Measurements from ENCODE around the gene NCK2.

The NCK2 gene

GRCh38 chr2:105910497-105911238 lies 166.0 kb downstream of the NCK2 start:
- peaks cover 21% of the 10 kb centered on the region for H3K9me3 ChIP-seq (ENCODE audit: control insufficient read depth, low read length)
- H3K9ac ChIP-seq (ENCODE audit: low read length): no peak overlapping the region
- H3K4me3 ChIP-seq (ENCODE audit: low read length): no peak overlapping the region
- no peaks in the 10 kb centered on the region for H3K4me1 ChIP-seq (ENCODE audit: control insufficient read depth, insufficient read depth, low read length)
- no peaks in the 10 kb centered on the region for H3K27me3 ChIP-seq (replicated peaks; ENCODE audit: control insufficient read depth, insufficient read depth, low read length)
- peak; percentile 28 for DNase-seq (ENCODE audit: low read depth)
- H3K36me3 ChIP-seq (ENCODE audit: control insufficient read depth, insufficient read depth, low read length, severe bottlenecking): no peaks in the 10 kb centered on the region

- Histone ChIP-seq H3K27me3 (replicated peaks; ENCODE audit: control insufficient read depth, insufficient read depth, low read length) (no peaks in the 10 kb centered on the region), H3K36me3 (ENCODE audit: control insufficient read depth, insufficient read depth, low read length, severe bottlenecking) (no peaks in the 10 kb centered on the region), H3K4me1 (ENCODE audit: control insufficient read depth, insufficient read depth, low read length) (no peaks in the 10 kb centered on the region), H3K4me3 (ENCODE audit: low read length) (no peak overlapping the region), H3K9me3 (ENCODE audit: control insufficient read depth, low read length) (peaks cover 26% of the 10 kb centered on the region), H3K9ac (ENCODE audit: low read length) (no peak overlapping the region)
- no peak for DNase-seq (ENCODE audit: low read depth)
These were observed 166.7 kb downstream of the NCK2 start for GRCh38 chr2:105911425-105911824.

- Histone ChIP-seq H3K9ac (ENCODE audit: low read length) (no peak overlapping the region), H3K27me3 (replicated peaks; ENCODE audit: control insufficient read depth, insufficient read depth, low read length) (no peaks in the 10 kb centered on the region), H3K4me3 (ENCODE audit: low read length) (no peak overlapping the region), H3K4me1 (ENCODE audit: control insufficient read depth, insufficient read depth, low read length) (no peaks in the 10 kb centered on the region), H3K36me3 (ENCODE audit: control insufficient read depth, insufficient read depth, low read length, severe bottlenecking) (no peaks in the 10 kb centered on the region), H3K9me3 (ENCODE audit: control insufficient read depth, low read length) (peaks cover 28% of the 10 kb centered on the region)
- DNase-seq (ENCODE audit: low read depth): no peak
These were observed 167.4 kb downstream of the NCK2 start for GRCh38 chr2:105912081-105912480.

- Histone ChIP-seq H3K36me3 (ENCODE audit: control insufficient read depth, insufficient read depth, low read length, severe bottlenecking) (no peaks in the 10 kb centered on the region), H3K9ac (ENCODE audit: low read length) (no peak overlapping the region), H3K4me1 (ENCODE audit: control insufficient read depth, insufficient read depth, low read length) (no peaks in the 10 kb centered on the region), H3K27me3 (replicated peaks; ENCODE audit: control insufficient read depth, insufficient read depth, low read length) (no peaks in the 10 kb centered on the region), H3K4me3 (ENCODE audit: low read length) (no peak overlapping the region), H3K9me3 (ENCODE audit: control insufficient read depth, low read length) (peaks cover 28% of the 10 kb centered on the region)
- no peak for DNase-seq (ENCODE audit: low read depth)
These were observed 170.4 kb downstream of the NCK2 start for GRCh38 chr2:105915005-105915558.

- H3K9ac ChIP-seq (ENCODE audit: low read length): no peak overlapping the region
- no peaks in the 10 kb centered on the region for H3K27me3 ChIP-seq (replicated peaks; ENCODE audit: control insufficient read depth, insufficient read depth, low read length)
- no peak overlapping the region for H3K4me3 ChIP-seq (ENCODE audit: low read length)
- DNase-seq (ENCODE audit: low read depth): no peak
- peaks cover 32% of the 10 kb centered on the region for H3K9me3 ChIP-seq (ENCODE audit: control insufficient read depth, low read length)
- H3K4me1 ChIP-seq (ENCODE audit: control insufficient read depth, insufficient read depth, low read length): no peaks in the 10 kb centered on the region
- no peaks in the 10 kb centered on the region for H3K36me3 ChIP-seq (ENCODE audit: control insufficient read depth, insufficient read depth, low read length, severe bottlenecking)
These were observed 172.5 kb downstream of the NCK2 start for GRCh38 chr2:105917226-105917625.

GRCh38 chr2:105917688-105918087 lies 173.0 kb downstream of the NCK2 start:
- peaks cover 32% of the 10 kb centered on the region for H3K9me3 ChIP-seq (ENCODE audit: control insufficient read depth, low read length)
- no peak overlapping the region for H3K4me3 ChIP-seq (ENCODE audit: low read length)
- no peaks in the 10 kb centered on the region for H3K36me3 ChIP-seq (ENCODE audit: control insufficient read depth, insufficient read depth, low read length, severe bottlenecking)
- no peak for DNase-seq (ENCODE audit: low read depth)
- no peaks in the 10 kb centered on the region for H3K4me1 ChIP-seq (ENCODE audit: control insufficient read depth, insufficient read depth, low read length)
- no peak overlapping the region for H3K9ac ChIP-seq (ENCODE audit: low read length)
- no peaks in the 10 kb centered on the region for H3K27me3 ChIP-seq (replicated peaks; ENCODE audit: control insufficient read depth, insufficient read depth, low read length)

- no peaks in the 10 kb centered on the region for H3K4me1 ChIP-seq (ENCODE audit: control insufficient read depth, insufficient read depth, low read length)
- no peak for DNase-seq (ENCODE audit: low read depth)
- H3K4me3 ChIP-seq (ENCODE audit: low read length): no peak overlapping the region
- peaks cover 24% of the 10 kb centered on the region for H3K9me3 ChIP-seq (ENCODE audit: control insufficient read depth, low read length)
- H3K36me3 ChIP-seq (ENCODE audit: control insufficient read depth, insufficient read depth, low read length, severe bottlenecking): no peaks in the 10 kb centered on the region
- H3K9ac ChIP-seq (ENCODE audit: low read length): no peak overlapping the region
- no peaks in the 10 kb centered on the region for H3K27me3 ChIP-seq (replicated peaks; ENCODE audit: control insufficient read depth, insufficient read depth, low read length)
These were observed 174.6 kb downstream of the NCK2 start for GRCh38 chr2:105919191-105919811.

- Histone ChIP-seq H3K4me3 (ENCODE audit: low read length) (no peak overlapping the region), H3K9ac (ENCODE audit: low read length) (no peak overlapping the region), H3K4me1 (ENCODE audit: control insufficient read depth, insufficient read depth, low read length) (no peaks in the 10 kb centered on the region), H3K36me3 (ENCODE audit: control insufficient read depth, insufficient read depth, low read length, severe bottlenecking) (no peaks in the 10 kb centered on the region), H3K27me3 (replicated peaks; ENCODE audit: control insufficient read depth, insufficient read depth, low read length) (no peaks in the 10 kb centered on the region), H3K9me3 (ENCODE audit: control insufficient read depth, low read length) (peaks cover 19% of the 10 kb centered on the region)
- DNase-seq (ENCODE audit: low read depth): peak; percentile 19
These were observed 175.1 kb downstream of the NCK2 start for GRCh38 chr2:105919826-105920225.

GRCh38 chr2:105924271-105924670 lies 179.6 kb downstream of the NCK2 start:
- no peaks in the 10 kb centered on the region for H3K27me3 ChIP-seq (replicated peaks; ENCODE audit: control insufficient read depth, insufficient read depth, low read length)
- no peaks in the 10 kb centered on the region for H3K36me3 ChIP-seq (ENCODE audit: control insufficient read depth, insufficient read depth, low read length, severe bottlenecking)
- no peak for DNase-seq (ENCODE audit: low read depth)
- H3K4me1 ChIP-seq (ENCODE audit: control insufficient read depth, insufficient read depth, low read length): no peaks in the 10 kb centered on the region
- H3K9me3 ChIP-seq (ENCODE audit: control insufficient read depth, low read length): peaks cover 3% of the 10 kb centered on the region
- no peak overlapping the region for H3K4me3 ChIP-seq (ENCODE audit: low read length)
- H3K9ac ChIP-seq (ENCODE audit: low read length): no peak overlapping the region

GRCh38 chr2:105924932-105925331 lies 180.2 kb downstream of the NCK2 start:
- H3K27me3 ChIP-seq (replicated peaks; ENCODE audit: control insufficient read depth, insufficient read depth, low read length): no peaks in the 10 kb centered on the region
- no peak overlapping the region for H3K4me3 ChIP-seq (ENCODE audit: low read length)
- no peaks in the 10 kb centered on the region for H3K4me1 ChIP-seq (ENCODE audit: control insufficient read depth, insufficient read depth, low read length)
- DNase-seq (ENCODE audit: low read depth): no peak
- peaks cover 3% of the 10 kb centered on the region for H3K9me3 ChIP-seq (ENCODE audit: control insufficient read depth, low read length)
- H3K9ac ChIP-seq (ENCODE audit: low read length): no peak overlapping the region
- no peaks in the 10 kb centered on the region for H3K36me3 ChIP-seq (ENCODE audit: control insufficient read depth, insufficient read depth, low read length, severe bottlenecking)

GRCh38 chr2:105925390-105925789 lies 180.7 kb downstream of the NCK2 start:
- H3K4me1 ChIP-seq (ENCODE audit: control insufficient read depth, insufficient read depth, low read length): no peaks in the 10 kb centered on the region

More at GRCh38 chr2:105925390-105925789, 180.7 kb downstream of the NCK2 start:
- Histone ChIP-seq H3K27me3 (replicated peaks; ENCODE audit: control insufficient read depth, insufficient read depth, low read length) (no peaks in the 10 kb centered on the region), H3K9me3 (ENCODE audit: control insufficient read depth, low read length) (peaks cover 3% of the 10 kb centered on the region), H3K4me3 (ENCODE audit: low read length) (no peak overlapping the region), H3K36me3 (ENCODE audit: control insufficient read depth, insufficient read depth, low read length, severe bottlenecking) (no peaks in the 10 kb centered on the region), H3K9ac (ENCODE audit: low read length) (no peak overlapping the region)
- no peak for DNase-seq (ENCODE audit: low read depth)
